HuH-7 (cell line): ENCODE data around the gene CCDC107.
"Not testable (repeated sequence)": the region's sequence is repeated elsewhere in the genome, so short reads cannot be mapped to it uniquely, and the experiment has no call there.

ENCODE experiments used
- DNase-seq: peaks from one replicate; pipeline ENCODE4 v3.0.0; 2011; ENCODE audit warnings: low spot score

The CCDC107 gene

GRCh38 chr9:35658137-35658967 is at the start of gene CCDC107:
TSS of gene CCDC107 (plus strand) at chr9:35658292. CDS start at chr9:35658380, 88 bp downstream.
- DNase-seq = peak; percentile 84

DNA sequence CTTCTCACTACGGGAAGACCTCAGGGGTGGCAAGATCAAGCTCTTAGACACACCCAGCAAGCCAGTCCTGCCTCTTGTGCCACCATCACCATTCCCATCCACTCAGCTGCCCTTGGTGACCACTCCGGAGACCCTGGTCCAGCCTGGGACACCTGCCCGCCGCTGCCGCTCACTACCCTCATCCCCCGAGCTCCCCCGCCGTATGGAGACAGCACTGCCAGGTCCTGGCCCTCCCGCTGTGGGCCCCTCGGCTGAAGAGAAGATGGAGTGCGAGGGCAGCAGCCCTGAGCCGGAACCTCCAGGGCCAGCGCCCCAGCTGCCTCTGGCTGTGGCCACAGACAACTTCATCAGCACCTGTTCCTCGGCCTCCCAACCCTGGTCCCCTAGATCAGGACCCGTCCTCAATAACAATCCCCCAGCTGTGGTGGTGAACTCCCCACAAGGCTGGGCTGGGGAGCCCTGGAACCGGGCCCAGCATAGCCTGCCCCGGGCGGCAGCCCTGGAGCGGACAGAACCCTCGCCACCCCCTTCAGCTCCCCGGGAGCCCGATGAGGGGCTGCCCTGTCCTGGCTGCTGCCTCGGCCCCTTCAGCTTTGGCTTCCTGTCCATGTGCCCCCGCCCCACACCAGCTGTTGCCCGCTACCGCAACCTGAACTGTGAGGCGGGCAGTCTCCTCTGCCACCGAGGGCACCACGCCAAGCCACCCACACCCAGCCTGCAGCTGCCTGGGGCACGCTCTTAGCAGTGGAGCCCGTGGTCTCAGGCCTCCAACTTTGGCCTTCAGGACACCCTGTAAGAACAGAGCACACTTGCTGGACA is 48.9 kb upstream of the CCDC107 start:
- no peak for DNase-seq

GRCh38 chr9:35609820-35610163 is 48.3 kb upstream of the CCDC107 start:
- no peak for DNase-seq

DNA sequence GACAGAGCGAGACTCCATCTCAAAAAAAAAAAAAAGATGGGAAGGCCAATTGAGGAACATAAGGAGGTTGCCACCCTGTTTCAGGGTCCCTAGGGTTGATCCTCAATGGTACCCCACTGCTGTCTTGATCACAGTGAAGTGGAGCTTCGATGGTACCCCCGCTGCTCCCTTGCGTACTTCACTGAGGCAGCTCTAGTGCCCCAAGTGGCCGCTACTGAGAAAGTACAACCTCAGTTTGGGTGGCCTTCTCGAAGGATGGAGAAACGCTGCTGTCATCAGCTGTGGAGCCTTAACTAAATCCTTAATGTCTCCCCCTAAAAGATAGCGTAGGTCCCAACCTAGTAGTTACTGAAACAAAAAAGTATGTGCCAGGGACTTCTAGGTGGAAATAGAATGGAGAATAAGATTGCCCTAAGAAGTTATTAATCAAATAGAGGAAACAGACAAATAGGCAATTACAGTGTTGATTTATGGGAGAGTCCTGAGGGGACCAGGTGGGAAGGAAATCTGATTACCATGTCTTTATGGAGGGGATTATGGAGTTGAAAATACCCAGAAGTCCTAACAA is 46.8 kb upstream of the CCDC107 start:
- DNase-seq = peak; percentile 81

DNA sequence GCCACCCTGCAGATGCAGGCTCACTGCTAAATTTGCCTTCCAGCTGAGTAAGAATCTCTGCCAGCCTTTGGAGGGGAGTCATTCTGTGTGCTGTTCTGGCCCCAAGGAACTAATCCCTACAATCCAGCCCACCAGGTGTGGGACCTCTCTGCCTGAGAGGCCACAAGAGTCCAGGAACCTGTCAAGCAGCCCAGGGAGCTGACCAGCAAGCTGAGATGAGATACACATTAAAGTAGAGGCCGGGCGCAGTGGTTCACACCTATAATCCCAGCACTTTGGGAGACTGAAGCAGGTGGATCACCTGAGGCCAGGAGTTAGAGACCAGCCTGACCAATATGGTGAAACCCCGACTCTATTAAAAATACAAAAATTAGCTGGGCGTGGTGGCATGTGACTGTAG is 46.0 kb upstream of the CCDC107 start:
- DNase-seq = not testable (repeated sequence)

GRCh38 chr9:35612843-35613242 is 45.2 kb upstream of the CCDC107 start:
- DNase-seq = no peak

DNA sequence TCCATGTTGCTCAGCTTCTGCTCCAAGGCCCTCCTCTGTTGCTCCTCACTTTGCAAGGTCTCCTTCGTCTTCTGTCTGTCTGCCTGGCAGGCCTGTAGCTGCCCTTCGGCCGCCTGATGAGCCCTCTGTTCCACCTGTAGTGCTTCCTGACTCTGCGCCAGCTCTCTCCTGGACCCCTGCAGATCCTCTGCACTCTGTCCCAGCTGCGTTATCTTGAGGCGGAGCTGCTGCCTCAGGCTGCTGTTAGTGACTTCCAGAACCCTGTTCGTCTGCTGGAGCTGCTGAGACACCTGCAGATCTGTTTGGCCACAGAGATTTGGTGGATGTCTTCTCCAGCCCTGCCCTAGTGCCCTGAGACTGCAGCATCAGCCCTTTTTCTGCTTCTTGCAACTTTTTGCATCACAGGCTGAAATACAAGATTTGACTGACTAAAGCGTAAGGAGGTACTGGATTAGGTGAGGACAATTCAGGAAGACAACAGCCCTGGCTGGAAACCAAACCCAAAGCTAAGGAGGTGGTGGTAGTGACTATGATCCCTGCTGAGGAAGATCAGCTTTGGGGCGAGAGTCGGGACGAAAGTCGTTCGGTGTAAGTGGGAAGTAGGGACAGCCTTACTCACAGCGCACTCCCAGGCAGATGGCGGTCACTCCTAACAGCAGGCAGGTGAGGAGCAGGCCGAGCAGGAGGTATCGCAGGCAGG is 42.0 kb upstream of the CCDC107 start:
- no peak for DNase-seq

- DNase-seq = no peak
These were observed 41.2 kb upstream of the CCDC107 start for GRCh38 chr9:35616681-35617459.

DNA sequence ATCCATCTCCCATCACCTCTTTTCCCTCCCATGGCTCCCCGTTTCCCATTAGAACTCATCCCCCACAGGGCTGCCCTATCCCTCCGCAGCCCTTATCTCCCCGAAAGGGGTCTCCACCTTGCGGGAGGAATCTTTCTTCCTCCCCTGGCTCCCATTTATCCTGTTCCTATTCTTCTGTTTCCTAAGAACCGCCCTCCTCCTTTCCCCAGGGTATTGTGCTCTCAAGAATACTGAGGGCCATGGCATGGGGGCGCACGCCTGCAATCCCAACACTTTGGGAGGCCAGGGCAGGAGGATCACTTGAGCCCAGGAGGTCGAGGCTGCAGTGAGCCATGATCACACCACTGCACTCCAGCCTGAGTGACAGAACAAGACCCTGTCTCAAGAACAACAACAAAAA is 40.5 kb upstream of the CCDC107 start:
- no peak for DNase-seq

DNA sequence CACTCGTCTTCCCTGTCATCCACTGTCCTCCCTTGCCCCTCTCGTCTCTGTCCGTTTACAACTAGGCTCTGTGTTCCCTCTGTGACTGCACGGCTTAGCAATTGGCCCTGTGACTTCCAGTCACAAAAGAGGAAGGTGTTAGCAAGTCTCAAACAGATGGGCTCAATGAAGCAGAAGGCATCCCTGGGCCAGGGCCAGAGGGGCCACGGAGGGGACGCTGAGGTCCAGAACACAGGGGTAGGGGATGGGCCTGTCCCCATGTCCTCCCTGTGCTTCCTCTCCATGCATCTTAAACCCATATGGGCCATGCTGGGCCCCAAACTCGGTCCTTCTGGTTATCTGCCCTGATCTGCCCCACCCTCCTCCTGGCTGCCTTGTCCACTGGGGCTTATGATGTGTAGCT is 39.8 kb upstream of the CCDC107 start, which contains the start of gene CD72:
Gene CD72 (minus strand): TSS at position 89 of the 403 bp plus-strand sequence. CDS start 110 bp downstream, outside the sequence.
- DNase-seq = no peak

GRCh38 chr9:35618854-35619799 is 39.0 kb upstream of the CCDC107 start:
- no peak for DNase-seq

DNA sequence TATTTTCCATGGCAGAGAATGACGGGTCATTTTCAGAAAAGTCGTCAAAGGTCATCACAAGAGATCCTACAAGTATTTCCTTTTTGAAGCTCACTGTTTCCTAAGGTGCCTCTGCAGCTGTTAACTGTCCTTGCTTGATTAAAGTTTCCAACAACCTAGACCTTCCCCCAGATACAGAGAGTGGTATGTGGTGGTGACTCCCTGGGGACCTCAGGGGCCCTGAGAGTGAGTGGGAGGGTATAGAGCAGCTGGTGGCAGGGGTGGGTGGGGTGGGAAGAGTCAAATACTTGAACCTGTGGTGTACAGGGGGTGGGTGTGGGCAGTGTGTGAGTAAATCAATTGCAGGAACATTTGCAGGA is 38.3 kb upstream of the CCDC107 start:
- no peak for DNase-seq

DNA sequence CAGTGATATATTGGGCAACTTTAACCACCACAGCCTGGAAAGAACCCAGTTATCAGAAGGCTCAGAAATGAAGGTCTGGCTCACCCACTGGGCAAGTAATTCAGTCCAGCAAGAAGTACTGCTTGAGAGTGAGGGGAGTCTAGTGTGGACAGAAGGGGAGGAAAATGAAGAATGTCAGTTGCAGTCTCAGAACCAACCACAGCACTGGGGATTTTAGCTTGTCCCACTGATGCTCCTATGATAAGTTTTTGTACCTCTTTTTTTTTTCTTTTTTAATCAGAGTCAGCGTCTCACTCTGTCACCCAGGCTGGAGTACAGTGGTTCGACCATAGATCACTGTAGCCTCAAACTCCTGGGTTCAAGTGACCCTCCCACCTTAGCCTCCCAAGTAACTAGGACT is 30.5 kb upstream of the CCDC107 start:
- no peak for DNase-seq

DNA sequence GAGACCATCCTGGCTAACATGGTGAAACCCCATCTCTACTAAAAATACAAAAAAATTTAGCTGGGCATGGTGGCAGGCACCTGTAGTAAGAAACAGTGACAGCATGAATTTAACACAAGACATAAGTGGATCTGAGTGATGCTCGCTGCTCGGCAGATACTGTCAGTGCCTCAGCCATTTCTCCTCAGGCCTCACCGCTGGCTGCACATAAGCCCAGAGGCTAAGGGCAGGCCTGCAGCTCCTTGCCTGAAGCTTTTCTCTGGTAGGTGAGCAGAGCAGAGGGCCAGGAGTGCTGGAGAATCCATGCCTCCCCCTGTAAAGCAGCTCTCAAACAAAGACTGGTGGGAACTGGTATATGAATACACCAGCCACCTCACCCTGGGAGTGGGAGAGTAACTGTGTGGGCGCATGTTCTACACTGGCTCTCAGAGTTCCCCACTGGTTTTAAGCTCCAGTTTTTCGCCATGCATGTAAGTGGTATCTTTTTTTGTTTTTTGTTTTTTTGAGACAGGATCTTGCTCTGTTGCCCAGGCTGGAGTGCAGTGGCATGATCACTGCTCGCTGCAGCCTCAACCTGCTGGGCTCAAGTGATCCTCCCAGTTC is 29.6 kb upstream of the CCDC107 start:
- DNase-seq = no peak

- DNase-seq = no peak
These were observed 28.5 kb upstream of the CCDC107 start for GRCh38 chr9:35629597-35629996.

DNA sequence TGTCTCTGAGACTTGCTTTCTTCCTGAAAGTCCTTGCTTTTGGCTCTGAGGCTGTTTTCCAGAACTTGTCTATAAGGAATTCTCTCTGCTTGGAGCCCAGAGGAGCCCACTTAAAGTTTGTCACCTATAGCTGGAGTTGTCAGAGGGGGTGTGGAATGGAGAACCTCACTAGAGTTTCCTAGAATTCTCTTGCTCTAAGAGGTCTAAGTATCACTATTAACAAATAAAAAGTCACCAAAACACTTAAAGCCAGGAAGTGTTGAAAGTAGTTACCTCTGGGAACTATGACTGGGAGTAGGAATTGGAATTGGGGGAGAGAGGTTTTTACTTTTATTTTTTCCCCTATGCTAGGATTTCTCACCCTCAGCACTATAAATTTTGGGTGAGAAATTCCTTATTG is 22.4 kb upstream of the CCDC107 start:
- DNase-seq = no peak

DNA sequence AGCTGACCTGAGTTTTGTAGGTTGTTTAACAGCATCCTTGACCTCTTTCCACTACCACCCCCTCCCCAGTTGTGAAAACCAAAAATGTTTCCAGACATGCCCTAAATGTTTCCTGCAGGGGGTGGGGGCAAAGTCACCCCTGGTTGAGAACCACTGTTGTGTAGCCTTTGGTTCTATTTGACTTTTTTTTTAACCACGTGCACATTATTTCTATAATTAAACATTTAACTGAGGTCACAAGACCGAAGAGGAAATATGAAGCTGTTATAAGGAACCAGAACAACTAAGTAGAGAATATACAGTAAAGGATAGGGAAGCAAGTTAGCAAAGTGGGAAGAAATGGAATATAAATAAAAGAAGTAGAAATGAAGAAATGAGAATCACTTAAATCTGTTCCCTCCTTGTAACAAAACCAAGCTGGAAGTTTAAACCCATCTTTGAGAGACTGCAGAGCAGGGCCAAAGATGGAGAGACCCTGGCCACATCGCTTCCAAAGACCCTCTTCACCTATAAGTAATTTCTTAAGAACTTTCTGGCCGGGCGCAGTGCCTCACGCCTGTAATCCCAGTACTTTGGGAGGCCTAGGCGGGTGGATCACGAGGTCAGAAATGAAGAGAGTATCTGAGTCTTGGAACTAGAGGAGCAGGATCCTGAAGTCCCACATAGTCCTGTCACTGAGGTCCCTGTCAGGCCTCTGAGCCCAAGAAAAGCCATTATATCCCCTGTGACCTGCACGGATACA is 21.8 kb upstream of the CCDC107 start:
- no peak for DNase-seq

GRCh38 chr9:35636877-35637246 is 21.2 kb upstream of the CCDC107 start:
- DNase-seq = not testable (repeated sequence)

GRCh38 chr9:35637427-35637955 is 20.6 kb upstream of the CCDC107 start:
- not testable (repeated sequence) for DNase-seq
